ENCODE measurements around the gene SLC27A1. TPM values are rescaled to one million over a fixed set of nuclear protein-coding genes. Genes with fewer than 3 reads are reported as not detected.

The SLC27A1 gene
- total and polyA plus RNA-seq, 9 of the 15 experiments (the other 6 are each of a cell fraction or from before 2014, with no cell fraction given), result 0.06 to 3.0 (median 1.1) TPM

- CTCF ChIA-PET (ENCODE audit: low intra/inter-chr PET ratio), result interaction anchor here (0.6 kb wide), 1 partner anchor 197 kb away, joined by 3 read pairs; no protein-coding TSS in a partner anchor
- H3K4me3 ChIP-seq, result no peak overlapping the region
- no peak for TF ChIP-seq ZNF133 (CRISPR knock-in tag; IDR thresholded peaks at IDR 0.05)
- TF ChIP-seq TAF1 (IDR thresholded peaks at IDR 0.05; ENCODE audit: control insufficient read depth, extremely low read depth, insufficient read depth, low read length, severe bottlenecking), result no peak
- TF ChIP-seq DMBX1 (CRISPR knock-in tag; IDR thresholded peaks at IDR 0.05; ENCODE audit: borderline replicate concordance), result no peak
- no peak for TF ChIP-seq ZNF274 (IDR thresholded peaks at IDR 0.05; ENCODE audit: borderline replicate concordance, low read depth, low read length)
- no peak for TF ChIP-seq HBP1 (CRISPR knock-in tag; IDR thresholded peaks at IDR 0.05)
- TF ChIP-seq E2F5 (CRISPR knock-in tag; IDR thresholded peaks at IDR 0.05), result no peak
- no peak for TF ChIP-seq PHF21A (IDR thresholded peaks at IDR 0.05; ENCODE audit: borderline replicate concordance, low read depth)
- TF ChIP-seq ZC3H4 (CRISPR knock-in tag; IDR thresholded peaks at IDR 0.05; ENCODE audit: borderline replicate concordance), result no peak
- no peak for TF ChIP-seq SMAD3 (CRISPR knock-in tag; conservative IDR thresholded peaks at IDR 0.05)
- no peak; the same call in 1 of the 2 replicates for TF ChIP-seq EP400 (IDR thresholded peaks at IDR 0.05)
- TF ChIP-seq NBN (IDR thresholded peaks at IDR 0.05; ENCODE audit: low read depth), result no peak
- no peak for TF ChIP-seq KAT7 (CRISPR knock-in tag; IDR thresholded peaks at IDR 0.05; ENCODE audit: borderline replicate concordance)
- TF ChIP-seq CGGBP1 (CRISPR knock-in tag; IDR thresholded peaks at IDR 0.05), result no peak
- peak in 1 of 2 experiments; percentile 51; a peak in 1 of 4 replicates for TF ChIP-seq FOXK2 (conservative IDR thresholded peaks at IDR 0.05 in 1 of 2, IDR thresholded peaks at IDR 0.05 in 1 of 2; ENCODE audit: low read depth in 2 of 2)
- TF ChIP-seq ZNF253 (CRISPR knock-in tag; conservative IDR thresholded peaks at IDR 0.05), result no peak
Measured at GRCh38 chr19:17450264-17451075, 19.9 kb upstream of the SLC27A1 start.

More at GRCh38 chr19:17450264-17451075, 19.9 kb upstream of the SLC27A1 start:
- peak overlapping the region; percentile 43 for H3K4me2 ChIP-seq (ENCODE audit: insufficient read depth, low read length)
- peak in 2 of 4 experiments; percentile 45 to 67 for DNase-seq (ENCODE audit: extremely low read depth in 1 of 4, low spot score in 3 of 4)
- BruUV-seq (replicated peaks), result no TSS peak
- ATAC-seq, result 0 out of 3 replicates have a peak, but pooled peaks have one; percentile 14
- no peaks in the 10 kb centered on the region for H3K79me2 ChIP-seq (ENCODE audit: control insufficient read depth, insufficient read depth, low read length)
- H3K9ac ChIP-seq (ENCODE audit: insufficient read depth in 1 of 2, low read depth in 2 of 2, low read length in 2 of 2), result peak overlapping the region in 1 of 2 experiments; percentile 23; a peak in 2 of 4 replicates
- H3K9me3 ChIP-seq (replicated peaks; ENCODE audit: control insufficient read depth, insufficient read depth, low read depth, low read length), result no peaks in the 10 kb centered on the region
- peak overlapping the region; percentile 60; the same call in 1 of the 2 replicates for H2AFZ ChIP-seq (ENCODE audit: low read depth, low read length)
- H3K27ac ChIP-seq (ENCODE audit: extremely low read depth, low read depth, low read length), result peak overlapping the region; percentile 34; the same call in 1 of the 3 replicates
- peaks cover 9 to 32% of the 10 kb centered on the region in 2 experiments; a peak in 4 of 5 replicates for H3K4me1 ChIP-seq (replicated peaks in 1 of 2; ENCODE audit: control insufficient read depth in 2 of 2, insufficient read depth in 2 of 2, low read length in 2 of 2)
- whole genome bisulfite sequencing (ENCODE audit: insufficient coverage, low coverage, missing lambda C conversion rate), result 25% methylated on average over 8 of the region's 8 CpGs
- FAIRE-seq, result peak; percentile 87
- H3K27me3 ChIP-seq (ENCODE audit: control insufficient read depth in 2 of 2, insufficient read depth in 2 of 2, low read length in 2 of 2), result peaks cover 0 to 15% of the 10 kb centered on the region in 2 experiments; a peak in 2 of 5 replicates
- POLR2A ChIA-PET, result interaction anchor here (0.6 to 1.0 kb wide), 4 partner anchors 11 to 60 kb away, joined by 3 read pairs; no protein-coding TSS in a partner anchor
- intact Hi-C loops (cut with micrococcal nuclease) (loop anchor here (10.0 kb wide), 1 partner anchor 224 kb away; no protein-coding TSS in a partner anchor), in situ Hi-C loops (cut with MboI) (no loop called here)
- no peaks in the 10 kb centered on the region for H3K9me1 ChIP-seq (ENCODE audit: control insufficient read depth, insufficient read depth, low read length)
- no peaks in the 10 kb centered on the region for H3K36me3 ChIP-seq (ENCODE audit: control insufficient read depth, insufficient read depth, low read length)
- H4K20me1 ChIP-seq (replicated peaks; ENCODE audit: control insufficient read depth, insufficient read depth, low read length), result no peaks in the 10 kb centered on the region
